ENCODE results near the gene LRP6.
"Not testable (repeated sequence)": the region's sequence is repeated elsewhere in the genome, so short reads cannot be mapped to it uniquely, and the experiment has no call there.

LRP6 gene

GRCh38 chr12:12273291-12273957, 6.6 kb upstream of the LRP6 start:
- Mint-ChIP-seq H3K27ac (no peak overlapping the region), H3K36me3 (peaks cover 3% of the 10 kb centered on the region), H3K9me3 (no peaks in the 10 kb centered on the region), H3K27me3 (no peaks in the 10 kb centered on the region), H3K4me1 (no peaks in the 10 kb centered on the region), H3K4me3 (no peak overlapping the region)

DNA sequence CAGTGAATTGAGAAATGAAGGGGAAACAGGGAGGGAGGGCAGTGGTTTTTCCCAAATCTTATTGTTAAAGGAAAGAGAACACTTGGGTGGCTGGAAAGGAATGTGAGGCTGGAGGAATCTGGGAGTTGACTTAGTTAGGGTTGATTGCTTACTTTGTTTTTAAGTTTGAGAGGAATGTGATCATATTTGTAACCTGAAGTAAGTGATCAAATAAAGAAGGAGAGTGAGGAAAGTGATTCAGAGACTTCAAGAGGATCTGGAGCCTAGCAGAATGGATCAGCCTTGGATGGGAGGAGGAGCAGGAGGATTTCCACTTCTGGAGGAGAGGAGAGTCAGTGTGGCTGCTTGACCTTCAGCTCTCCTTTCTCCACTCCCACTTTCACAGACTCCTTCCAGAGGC, 6.0 kb upstream of the LRP6 start:
- Mint-ChIP-seq H3K27me3 (no peaks in the 10 kb centered on the region), H3K4me3 (no peak overlapping the region), H3K9me3 (no peaks in the 10 kb centered on the region), H3K36me3 (peaks cover under 1% of the 10 kb centered on the region), H3K27ac (no peak overlapping the region), H3K4me1 (no peaks in the 10 kb centered on the region)

DNA sequence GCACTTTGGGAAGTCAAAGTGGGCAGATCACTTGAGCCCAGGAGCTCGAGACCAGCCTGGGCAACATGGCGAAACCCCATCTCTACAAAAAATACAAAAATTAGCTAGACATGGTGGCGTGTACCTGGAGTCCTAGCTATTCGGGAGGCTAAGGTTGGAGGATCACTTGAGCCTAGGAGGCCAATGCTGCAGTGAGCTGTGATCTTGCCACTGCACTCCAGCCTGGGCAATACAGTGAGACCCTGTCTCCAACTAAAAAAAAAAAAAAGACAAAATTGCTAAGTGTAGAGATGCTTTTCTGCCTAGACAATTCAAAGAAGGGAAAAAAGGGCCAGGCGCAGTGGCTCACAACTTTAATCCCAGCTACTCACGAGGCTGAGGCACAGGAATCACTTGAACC, 3.4 kb upstream of the LRP6 start:
- Mint-ChIP-seq H3K4me3 (no peak overlapping the region), H3K9me3 (no peaks in the 10 kb centered on the region), H3K27ac (no peak overlapping the region), H3K27me3 (peaks cover 2% of the 10 kb centered on the region), H3K36me3 (no peaks in the 10 kb centered on the region), H3K4me1 (peaks cover 9% of the 10 kb centered on the region)

- H3K36me3 Mint-ChIP-seq: no peaks in the 10 kb centered on the region
These were observed 927 bp upstream of the LRP6 start for GRCh38 chr12:12267742-12268200.

GRCh38 chr12:12266389-12266872, 413 bp downstream of the LRP6 start:
- Mint-ChIP-seq H3K27ac (no peak overlapping the region), H3K36me3 (peaks cover 1% of the 10 kb centered on the region), H3K4me1 (peaks cover 25% of the 10 kb centered on the region), H3K9me3 (no peaks in the 10 kb centered on the region), H3K27me3 (peaks cover 5% of the 10 kb centered on the region), H3K4me3 (peak overlapping the region; percentile 89)

More at GRCh38 chr12:12267742-12268200, 927 bp upstream of the LRP6 start:
- peak overlapping the region; percentile 89 for H3K4me3 Mint-ChIP-seq
- H3K27ac Mint-ChIP-seq: peak overlapping the region; percentile 70
- peaks cover 25% of the 10 kb centered on the region for H3K4me1 Mint-ChIP-seq
- H3K9me3 Mint-ChIP-seq: no peaks in the 10 kb centered on the region
- peaks cover 4% of the 10 kb centered on the region for H3K27me3 Mint-ChIP-seq

GRCh38 chr12:12265571-12266388, 1.1 kb downstream of the LRP6 start:
- peak overlapping the region; percentile 89 for H3K4me3 Mint-ChIP-seq
- peak overlapping the region; percentile 70 for H3K27ac Mint-ChIP-seq

GRCh38 chr12:12265035-12265434, 1.8 kb downstream of the LRP6 start:
- peak overlapping the region; percentile 48 for H3K27ac Mint-ChIP-seq
- H3K4me3 Mint-ChIP-seq: peak overlapping the region; percentile 89
- peaks cover 1% of the 10 kb centered on the region for H3K36me3 Mint-ChIP-seq
- H3K27me3 Mint-ChIP-seq: peaks cover 5% of the 10 kb centered on the region
- no peaks in the 10 kb centered on the region for H3K9me3 Mint-ChIP-seq
- H3K4me1 Mint-ChIP-seq: peaks cover 25% of the 10 kb centered on the region

More at GRCh38 chr12:12265571-12266388, 1.1 kb downstream of the LRP6 start:
- Mint-ChIP-seq H3K4me1 (peaks cover 25% of the 10 kb centered on the region), H3K27me3 (peaks cover 5% of the 10 kb centered on the region), H3K36me3 (peaks cover 1% of the 10 kb centered on the region), H3K9me3 (no peaks in the 10 kb centered on the region)

DNA sequence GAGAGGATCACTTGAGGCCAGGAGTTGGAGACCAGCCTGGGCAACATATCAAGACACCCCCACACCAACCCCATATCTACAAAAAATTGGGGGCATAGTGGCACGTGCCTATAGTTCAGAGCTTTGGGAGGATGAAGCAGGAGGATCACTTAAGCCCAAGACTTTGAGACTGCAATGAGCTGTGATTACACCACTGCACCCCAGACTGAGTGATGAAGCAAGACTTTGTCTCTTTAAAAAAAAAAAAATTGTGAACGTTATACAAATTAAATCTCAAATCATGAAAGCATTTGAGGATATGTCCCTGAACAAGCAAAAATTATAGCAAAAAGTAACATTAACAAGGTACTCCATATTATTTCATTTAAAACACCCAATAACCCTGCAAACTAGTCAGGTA, 2.9 kb downstream of the LRP6 start:
- no peaks in the 10 kb centered on the region for H3K9me3 Mint-ChIP-seq
- peaks cover 1% of the 10 kb centered on the region for H3K36me3 Mint-ChIP-seq
- H3K4me3 Mint-ChIP-seq: peak overlapping the region; percentile 15
- peaks cover 25% of the 10 kb centered on the region for H3K4me1 Mint-ChIP-seq
- peaks cover 5% of the 10 kb centered on the region for H3K27me3 Mint-ChIP-seq
- H3K27ac Mint-ChIP-seq: no peak overlapping the region

DNA sequence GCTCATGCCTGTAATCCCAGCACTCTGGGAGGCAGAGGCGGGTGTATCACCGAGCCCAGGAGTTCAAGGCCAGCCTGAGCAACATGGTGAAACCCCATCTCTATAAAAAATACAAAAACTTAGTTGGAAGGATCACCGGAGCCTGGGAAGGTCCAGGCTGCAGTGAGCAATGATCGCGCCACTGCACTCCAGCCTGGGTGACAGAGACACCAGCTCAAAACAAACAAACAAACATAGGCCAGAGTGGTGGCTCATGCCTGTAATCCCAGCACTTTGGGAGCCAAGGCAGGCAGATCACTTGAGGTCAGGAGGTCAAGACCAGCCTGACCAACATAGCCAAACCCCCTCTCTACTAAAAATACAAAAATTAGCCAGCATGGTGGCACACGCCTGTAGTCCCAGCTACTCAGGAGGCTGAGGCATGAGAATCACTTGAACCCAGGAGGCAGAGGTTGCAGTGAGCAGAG, 10.5 kb downstream of the LRP6 start:
- not testable (repeated sequence) for H3K27me3 Mint-ChIP-seq, H3K4me3 Mint-ChIP-seq, H3K36me3 Mint-ChIP-seq, H3K4me1 Mint-ChIP-seq, H3K27ac Mint-ChIP-seq, H3K9me3 Mint-ChIP-seq

DNA sequence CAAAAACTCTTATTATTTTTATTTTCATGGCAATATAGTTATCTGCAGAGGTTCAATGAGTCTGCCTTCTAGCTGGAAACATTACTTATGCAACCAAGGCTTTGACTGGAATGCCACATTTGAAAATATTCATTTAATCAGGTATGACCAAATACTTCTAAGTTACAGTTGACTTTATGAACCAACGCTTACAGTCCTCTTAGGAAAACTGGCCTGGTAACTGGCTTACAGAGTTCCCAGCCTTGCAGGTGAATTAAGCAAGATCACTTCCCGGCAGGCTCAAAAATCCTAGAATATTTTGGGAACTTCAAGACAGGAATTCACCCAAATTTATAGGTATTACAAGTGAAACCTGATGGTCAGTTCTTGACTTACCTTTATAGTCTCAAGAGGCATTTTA, 12.3 kb downstream of the LRP6 start:
- Mint-ChIP-seq H3K27me3 (no peaks in the 10 kb centered on the region), H3K4me1 (peaks cover 14% of the 10 kb centered on the region), H3K27ac (no peak overlapping the region), H3K36me3 (no peaks in the 10 kb centered on the region), H3K9me3 (no peaks in the 10 kb centered on the region), H3K4me3 (no peak overlapping the region)

DNA sequence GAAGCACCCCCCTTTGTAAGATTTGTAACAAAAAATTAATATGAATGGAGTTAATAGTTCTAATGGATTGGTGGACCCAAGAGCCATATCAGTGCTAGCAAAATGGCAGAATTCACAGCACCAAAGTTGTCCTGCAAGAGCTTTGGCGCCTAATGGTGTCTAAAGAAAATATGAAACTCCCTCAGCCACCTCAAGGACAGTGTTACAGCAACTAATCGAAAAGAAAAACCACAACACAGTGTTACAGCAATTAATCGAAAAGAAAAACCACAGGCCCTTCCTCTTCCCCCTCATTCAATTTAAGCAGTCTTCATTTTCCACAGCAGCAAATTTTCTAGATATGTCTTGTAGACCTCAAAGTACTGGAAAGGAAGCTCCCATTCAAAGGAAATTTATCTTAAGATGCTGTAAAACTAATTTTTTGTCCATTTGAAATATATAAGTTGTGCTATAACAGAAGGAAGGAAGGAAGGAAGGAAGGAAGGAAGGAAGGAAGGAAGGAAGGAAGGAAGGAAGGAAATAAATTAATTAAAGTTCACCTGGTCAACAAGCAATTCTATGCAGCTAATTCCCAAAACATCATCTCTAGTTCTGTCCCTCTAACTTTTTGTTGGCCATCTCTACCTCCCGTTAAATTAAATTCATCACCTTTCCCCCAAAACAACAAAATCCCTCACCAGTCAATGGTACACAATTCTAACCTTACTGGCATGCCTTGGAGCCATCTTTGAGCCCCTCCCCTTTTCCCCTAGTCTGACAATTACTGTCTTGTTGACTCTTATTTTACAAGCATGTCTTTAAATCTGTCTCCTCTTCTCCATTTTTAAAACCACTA, 17.4 kb downstream of the LRP6 start:
- Mint-ChIP-seq H3K4me1 (peaks cover 27% of the 10 kb centered on the region), H3K9me3 (no peaks in the 10 kb centered on the region), H3K36me3 (peaks cover 3% of the 10 kb centered on the region), H3K27ac (no peak overlapping the region), H3K4me3 (no peak overlapping the region), H3K27me3 (no peaks in the 10 kb centered on the region)

GRCh38 chr12:12247584-12247983, 19.3 kb downstream of the LRP6 start:
- H3K4me1 Mint-ChIP-seq: peaks cover 34% of the 10 kb centered on the region

DNA sequence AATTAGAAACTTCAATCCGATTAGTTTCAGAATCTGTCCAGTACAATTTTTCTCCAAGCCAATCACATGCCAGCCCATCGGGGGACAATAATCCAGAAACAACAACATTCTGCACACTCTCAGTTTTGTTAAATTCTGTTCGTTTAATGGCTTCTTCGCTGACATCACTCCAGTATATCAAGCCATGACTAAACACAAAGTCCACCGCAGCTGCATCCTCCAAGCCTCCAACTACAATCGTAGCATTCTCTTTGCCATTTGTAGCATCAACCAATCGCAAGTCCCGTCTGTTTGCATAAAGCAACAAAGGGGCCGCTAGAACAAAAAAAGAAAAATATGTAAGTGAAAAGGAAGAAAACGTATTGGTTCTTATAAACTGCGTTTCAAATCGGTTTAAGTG, 22.5 kb downstream of the LRP6 start:
- Mint-ChIP-seq H3K9me3 (no peaks in the 10 kb centered on the region), H3K27ac (no peak overlapping the region), H3K4me3 (no peak overlapping the region), H3K36me3 (peaks cover 15% of the 10 kb centered on the region), H3K4me1 (peaks cover 45% of the 10 kb centered on the region), H3K27me3 (no peaks in the 10 kb centered on the region)

More at GRCh38 chr12:12247584-12247983, 19.3 kb downstream of the LRP6 start:
- Mint-ChIP-seq H3K4me3 (no peak overlapping the region), H3K36me3 (peaks cover 11% of the 10 kb centered on the region), H3K9me3 (no peaks in the 10 kb centered on the region), H3K27ac (no peak overlapping the region), H3K27me3 (no peaks in the 10 kb centered on the region)

DNA sequence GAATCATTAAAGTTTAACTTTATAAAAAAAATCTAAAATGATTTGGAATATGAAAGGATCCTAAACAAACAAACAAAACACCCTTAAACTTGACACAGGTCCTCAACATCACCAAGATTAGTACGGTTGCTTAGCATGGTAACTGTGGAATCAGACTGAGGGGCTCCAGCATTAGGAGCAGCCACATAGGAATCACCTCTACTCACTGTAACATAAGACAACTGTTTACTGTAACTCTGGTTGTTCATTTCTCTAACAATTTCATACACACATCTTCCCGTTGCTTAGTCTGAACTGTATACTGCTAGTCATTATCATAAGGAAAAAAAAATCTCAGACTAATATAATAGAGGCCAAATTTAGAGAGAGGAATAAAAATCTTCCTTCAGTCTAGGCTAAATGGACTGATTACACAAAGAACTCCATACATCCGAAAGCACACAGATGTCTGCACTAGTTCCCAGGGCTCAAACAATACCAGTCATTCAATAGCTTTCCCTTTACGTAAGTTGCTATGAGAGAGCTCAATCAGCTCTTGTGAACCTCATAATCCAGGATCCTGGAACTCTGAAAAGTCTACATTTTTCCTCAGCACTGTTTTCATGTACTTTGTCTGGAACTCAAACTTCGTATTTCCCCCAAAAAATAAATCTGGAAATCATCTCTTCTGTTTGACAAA, 26.0 kb downstream of the LRP6 start:
- H3K9me3 Mint-ChIP-seq: no peaks in the 10 kb centered on the region
- H3K4me3 Mint-ChIP-seq: no peak overlapping the region
- H3K4me1 Mint-ChIP-seq: peaks cover 44% of the 10 kb centered on the region
- H3K36me3 Mint-ChIP-seq: peaks cover 15% of the 10 kb centered on the region
- H3K27me3 Mint-ChIP-seq: no peaks in the 10 kb centered on the region
- no peak overlapping the region for H3K27ac Mint-ChIP-seq

GRCh38 chr12:12239127-12239526, 27.7 kb downstream of the LRP6 start:
- H3K36me3 Mint-ChIP-seq: peaks cover 10% of the 10 kb centered on the region
- no peaks in the 10 kb centered on the region for H3K9me3 Mint-ChIP-seq
- peaks cover 44% of the 10 kb centered on the region for H3K4me1 Mint-ChIP-seq
- no peaks in the 10 kb centered on the region for H3K27me3 Mint-ChIP-seq
- H3K27ac Mint-ChIP-seq: peak overlapping the region; percentile 43
- H3K4me3 Mint-ChIP-seq: no peak overlapping the region
